Central memory CD8-positive, alpha-beta T cell (primary cell): ENCODE results near the gene CX3CL1.

Experiments used
- ATAC-seq: fragments of 150-1000 bp; cut with Tn5 transposase; replicated peaks from 2 replicates; pipeline ENCODE4 v1.10.0; 2022; ENCODE audit warnings: mild to moderate bottlenecking, moderate FRiP score, moderate number of reproducible peaks; ENCODE audit not compliant: poor library complexity, severe bottlenecking; ENCODE audit errors: extremely low read depth
- DNase-seq, 2 donors: peaks; one replicate each; pipeline ENCODE4 v3.0.0; 2021; ENCODE audit warnings: low spot score in 2 of 2
- H3K27ac Mint-ChIP-seq: one replicate; pipeline ENCODE4 v1.8.0; 2022; ENCODE audit warnings: low read depth, mild to moderate bottlenecking, moderate library complexity, mixed read lengths
- H3K27me3 Mint-ChIP-seq: one replicate; pipeline ENCODE4 v1.8.0; 2022; ENCODE audit warnings: mixed read lengths
- H3K36me3 Mint-ChIP-seq: one replicate; pipeline ENCODE4 v1.8.0; 2022; ENCODE audit warnings: mild to moderate bottlenecking, moderate library complexity, mixed read lengths; ENCODE audit not compliant: insufficient read depth
- H3K4me1 Mint-ChIP-seq: one replicate; pipeline ENCODE4 v1.8.0; 2022; ENCODE audit warnings: mixed read lengths
- H3K4me3 Mint-ChIP-seq: one replicate; pipeline ENCODE4 v1.8.0; 2022; ENCODE audit warnings: mild to moderate bottlenecking, moderate library complexity, mixed read lengths
- H3K9me3 Mint-ChIP-seq: one replicate; pipeline ENCODE4 v1.8.0; 2022; ENCODE audit warnings: mixed read lengths

The CX3CL1 gene

GRCh38 chr16:57406881-57407280 is 34.6 kb downstream of the CX3CL1 start:
- H3K4me1 Mint-ChIP-seq = peaks cover 6% of the 10 kb centered on the region
- no peaks in the 10 kb centered on the region for H3K36me3 Mint-ChIP-seq
- H3K4me3 Mint-ChIP-seq = no peak overlapping the region
- DNase-seq = no peak
- H3K27me3 Mint-ChIP-seq = no peaks in the 10 kb centered on the region
- ATAC-seq = no peak
- no peak overlapping the region for H3K27ac Mint-ChIP-seq
- no peaks in the 10 kb centered on the region for H3K9me3 Mint-ChIP-seq

GRCh38 chr16:57407521-57408353 is 35.4 kb downstream of the CX3CL1 start:
- no peak for ATAC-seq
- Mint-ChIP-seq H3K4me3 (no peak overlapping the region), H3K36me3 (no peaks in the 10 kb centered on the region), H3K9me3 (no peaks in the 10 kb centered on the region), H3K27ac (no peak overlapping the region), H3K4me1 (peaks cover 6% of the 10 kb centered on the region), H3K27me3 (no peaks in the 10 kb centered on the region)
- no peak for DNase-seq

GRCh38 chr16:57409065-57409464 is 36.8 kb downstream of the CX3CL1 start:
- Mint-ChIP-seq H3K4me1 (peaks cover 6% of the 10 kb centered on the region), H3K4me3 (no peak overlapping the region), H3K9me3 (no peaks in the 10 kb centered on the region), H3K27ac (no peak overlapping the region), H3K27me3 (no peaks in the 10 kb centered on the region), H3K36me3 (peaks cover 1% of the 10 kb centered on the region)
- ATAC-seq (no peak), DNase-seq (no peak)

- peaks cover 1% of the 10 kb centered on the region for H3K36me3 Mint-ChIP-seq
- DNase-seq (no peak), ATAC-seq (no peak)
- H3K27me3 Mint-ChIP-seq = no peaks in the 10 kb centered on the region
- no peaks in the 10 kb centered on the region for H3K9me3 Mint-ChIP-seq
- H3K4me3 Mint-ChIP-seq = no peak overlapping the region
- H3K4me1 Mint-ChIP-seq = peaks cover 2% of the 10 kb centered on the region
- H3K27ac Mint-ChIP-seq = no peak overlapping the region
These were observed 37.7 kb downstream of the CX3CL1 start for GRCh38 chr16:57409870-57410587.

- H3K9me3 Mint-ChIP-seq = no peaks in the 10 kb centered on the region
- no peak overlapping the region for H3K4me3 Mint-ChIP-seq
- no peaks in the 10 kb centered on the region for H3K27me3 Mint-ChIP-seq
- peaks cover under 1% of the 10 kb centered on the region for H3K4me1 Mint-ChIP-seq
- ATAC-seq (no peak), DNase-seq (no peak)
- H3K36me3 Mint-ChIP-seq = peaks cover 1% of the 10 kb centered on the region
- no peak overlapping the region for H3K27ac Mint-ChIP-seq
These were observed 39.2 kb downstream of the CX3CL1 start for GRCh38 chr16:57411362-57411976.

GRCh38 chr16:57412584-57412983 is 40.3 kb downstream of the CX3CL1 start:
- DNase-seq (no peak), ATAC-seq (no peak)
- Mint-ChIP-seq H3K9me3 (no peaks in the 10 kb centered on the region), H3K36me3 (peaks cover 8% of the 10 kb centered on the region), H3K27me3 (no peaks in the 10 kb centered on the region), H3K27ac (no peak overlapping the region), H3K4me1 (peaks cover 10% of the 10 kb centered on the region), H3K4me3 (no peak overlapping the region)

GRCh38 chr16:57413301-57413730 is 41.0 kb downstream of the CX3CL1 start:
- H3K9me3 Mint-ChIP-seq = no peaks in the 10 kb centered on the region
- H3K27me3 Mint-ChIP-seq = no peaks in the 10 kb centered on the region
- ATAC-seq (no peak), DNase-seq (no peak)
- H3K4me3 Mint-ChIP-seq = no peak overlapping the region
- peaks cover 9% of the 10 kb centered on the region for H3K36me3 Mint-ChIP-seq
- H3K27ac Mint-ChIP-seq = no peak overlapping the region
- H3K4me1 Mint-ChIP-seq = peaks cover 15% of the 10 kb centered on the region

- no peak overlapping the region for H3K4me3 Mint-ChIP-seq
- peaks cover 9% of the 10 kb centered on the region for H3K36me3 Mint-ChIP-seq
- H3K9me3 Mint-ChIP-seq = no peaks in the 10 kb centered on the region
- peaks cover 19% of the 10 kb centered on the region for H3K4me1 Mint-ChIP-seq
- no peaks in the 10 kb centered on the region for H3K27me3 Mint-ChIP-seq
- H3K27ac Mint-ChIP-seq = no peak overlapping the region
- DNase-seq (no peak), ATAC-seq (no peak)
These were observed 41.4 kb downstream of the CX3CL1 start for GRCh38 chr16:57413733-57414132.

GRCh38 chr16:57416084-57416483 is 43.8 kb downstream of the CX3CL1 start:
- Mint-ChIP-seq H3K27me3 (no peaks in the 10 kb centered on the region), H3K27ac (no peak overlapping the region), H3K36me3 (peaks cover 10% of the 10 kb centered on the region), H3K9me3 (no peaks in the 10 kb centered on the region), H3K4me1 (peaks cover 23% of the 10 kb centered on the region), H3K4me3 (peak overlapping the region; percentile 23)
- DNase-seq (no peak), ATAC-seq (no peak)

- no peaks in the 10 kb centered on the region for H3K9me3 Mint-ChIP-seq
- ATAC-seq = no peak
- H3K27ac Mint-ChIP-seq = peak overlapping the region; percentile 89
- H3K36me3 Mint-ChIP-seq = peaks cover 13% of the 10 kb centered on the region
- peaks cover 23% of the 10 kb centered on the region for H3K4me1 Mint-ChIP-seq
- H3K4me3 Mint-ChIP-seq = no peak overlapping the region
- H3K27me3 Mint-ChIP-seq = no peaks in the 10 kb centered on the region
- DNase-seq = no peak
These were observed 47.2 kb downstream of the CX3CL1 start for GRCh38 chr16:57419506-57419905.

GRCh38 chr16:57422026-57422944 is 50.0 kb downstream of the CX3CL1 start:
- Mint-ChIP-seq H3K4me1 (peaks cover 14% of the 10 kb centered on the region), H3K36me3 (peaks cover 7% of the 10 kb centered on the region), H3K27me3 (no peaks in the 10 kb centered on the region), H3K27ac (no peak overlapping the region), H3K9me3 (no peaks in the 10 kb centered on the region), H3K4me3 (no peak overlapping the region)
- no peak for DNase-seq
- ATAC-seq = no peak

GRCh38 chr16:57423152-57423551 is 50.9 kb downstream of the CX3CL1 start:
- H3K4me1 Mint-ChIP-seq = peaks cover 9% of the 10 kb centered on the region
- ATAC-seq (no peak), DNase-seq (no peak)
- no peaks in the 10 kb centered on the region for H3K27me3 Mint-ChIP-seq
- H3K27ac Mint-ChIP-seq = no peak overlapping the region
- H3K4me3 Mint-ChIP-seq = no peak overlapping the region
- peaks cover 6% of the 10 kb centered on the region for H3K36me3 Mint-ChIP-seq
- no peaks in the 10 kb centered on the region for H3K9me3 Mint-ChIP-seq
